ENCODE results near the gene ARHGAP45.

Gene ARHGAP45

DNA sequence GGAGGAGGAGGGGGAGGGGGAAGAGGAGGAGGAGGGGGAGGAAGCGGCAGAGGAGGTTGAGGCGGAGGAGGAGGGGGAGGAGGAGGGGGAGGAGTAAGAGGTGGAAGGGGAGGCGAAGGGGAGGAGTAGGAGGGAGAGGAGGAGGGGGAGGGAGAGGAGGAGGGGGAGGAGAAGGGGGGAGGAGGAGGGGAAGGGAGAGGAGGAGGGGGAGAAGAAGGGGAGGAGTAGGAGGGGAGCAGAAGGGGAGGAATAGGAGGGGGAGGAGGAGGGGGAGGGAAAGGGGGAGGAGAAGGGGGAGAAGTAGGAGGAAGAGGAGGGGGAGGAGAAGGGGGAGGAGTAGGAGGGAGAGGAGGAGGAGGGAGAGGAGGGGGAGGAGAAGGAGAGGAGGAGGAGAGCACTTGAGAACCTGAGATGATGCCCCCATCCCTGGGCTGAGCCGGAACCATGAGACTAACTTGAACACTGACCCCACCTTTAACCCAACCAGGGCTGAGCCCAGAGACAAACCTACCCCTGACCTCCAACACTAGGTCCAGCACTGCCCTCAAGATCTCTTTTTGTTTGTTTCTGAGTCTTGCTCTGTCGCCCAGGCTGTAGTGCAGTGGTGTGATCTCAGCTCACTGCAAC, 14.5 kb upstream of the ARHGAP45 start:
- no peak for DNase-seq (ENCODE audit: extremely low spot score, insufficient read length, low read depth)
- no peak for FAIRE-seq

DNA sequence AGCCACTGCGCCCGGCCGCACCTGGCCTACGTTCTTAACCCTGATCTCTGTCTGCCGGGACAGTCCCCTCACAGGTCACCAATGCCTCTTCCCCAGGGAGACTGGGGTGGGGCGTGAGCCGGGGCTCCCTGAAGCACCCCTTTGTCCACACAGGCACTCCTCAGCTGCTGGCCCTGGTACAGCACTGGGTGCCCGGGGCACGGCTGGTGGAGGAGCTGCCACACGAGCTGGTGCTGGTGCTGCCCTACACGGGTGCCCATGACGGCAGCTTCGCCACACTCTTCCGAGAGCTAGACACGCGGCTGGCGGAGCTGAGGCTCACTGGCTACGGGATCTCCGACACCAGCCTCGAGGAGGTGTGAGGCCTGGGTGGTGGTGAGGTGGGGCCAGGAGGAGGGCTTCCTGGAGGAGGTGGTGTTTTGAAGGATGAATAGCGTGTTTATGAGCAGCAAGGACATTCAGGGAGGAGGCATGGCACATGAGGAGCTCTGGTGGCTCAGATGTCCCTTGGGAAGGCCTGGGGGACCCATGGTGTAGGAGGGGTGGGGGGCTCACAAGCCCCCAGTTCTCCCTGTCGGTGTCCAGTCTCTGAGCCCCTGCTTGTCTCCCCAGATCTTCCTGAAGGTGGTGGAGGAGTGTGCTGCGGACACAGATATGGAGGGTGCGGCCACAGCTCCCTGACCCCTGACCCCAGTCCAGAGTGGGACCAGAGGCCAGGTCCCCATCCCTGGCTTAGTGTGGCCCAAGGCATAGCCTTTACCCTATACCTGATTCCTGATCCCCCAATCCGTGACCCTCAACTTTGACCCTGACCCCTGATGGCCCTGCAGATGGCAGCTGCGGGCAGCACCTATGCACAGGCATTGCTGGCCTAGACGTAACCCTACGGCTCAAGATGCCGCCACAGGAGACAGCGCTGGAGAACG, 13.5 kb upstream of the ARHGAP45 start:
- DNase-seq (ENCODE audit: extremely low spot score, insufficient read length, low read depth) (no peak), FAIRE-seq (no peak)

- FAIRE-seq (no peak), DNase-seq (ENCODE audit: extremely low spot score, insufficient read length, low read depth) (no peak)
These were observed 12.6 kb upstream of the ARHGAP45 start for GRCh38 chr19:1054102-1055027.

DNA sequence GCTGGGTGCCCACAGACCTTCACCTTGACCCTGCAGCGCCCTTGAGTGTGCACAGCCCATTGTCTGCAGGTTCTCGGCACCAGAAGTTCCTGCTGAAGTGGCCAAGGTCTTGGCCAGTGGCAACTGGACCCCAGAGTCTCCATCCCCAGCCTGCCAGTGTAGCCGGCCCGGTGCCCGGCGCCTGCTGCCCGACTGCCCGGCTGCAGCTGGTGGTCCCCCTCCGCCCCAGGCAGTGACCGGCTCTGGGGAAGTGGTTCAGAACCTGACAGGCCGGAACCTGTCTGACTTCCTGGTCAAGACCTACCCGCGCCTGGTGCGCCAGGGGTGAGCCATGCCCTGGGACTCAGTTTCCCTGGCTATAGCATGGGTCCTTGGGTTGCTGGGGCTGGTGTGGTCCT, 11.9 kb upstream of the ARHGAP45 start:
- no peak for DNase-seq (ENCODE audit: extremely low spot score, insufficient read length, low read depth)
- FAIRE-seq = no peak

DNA sequence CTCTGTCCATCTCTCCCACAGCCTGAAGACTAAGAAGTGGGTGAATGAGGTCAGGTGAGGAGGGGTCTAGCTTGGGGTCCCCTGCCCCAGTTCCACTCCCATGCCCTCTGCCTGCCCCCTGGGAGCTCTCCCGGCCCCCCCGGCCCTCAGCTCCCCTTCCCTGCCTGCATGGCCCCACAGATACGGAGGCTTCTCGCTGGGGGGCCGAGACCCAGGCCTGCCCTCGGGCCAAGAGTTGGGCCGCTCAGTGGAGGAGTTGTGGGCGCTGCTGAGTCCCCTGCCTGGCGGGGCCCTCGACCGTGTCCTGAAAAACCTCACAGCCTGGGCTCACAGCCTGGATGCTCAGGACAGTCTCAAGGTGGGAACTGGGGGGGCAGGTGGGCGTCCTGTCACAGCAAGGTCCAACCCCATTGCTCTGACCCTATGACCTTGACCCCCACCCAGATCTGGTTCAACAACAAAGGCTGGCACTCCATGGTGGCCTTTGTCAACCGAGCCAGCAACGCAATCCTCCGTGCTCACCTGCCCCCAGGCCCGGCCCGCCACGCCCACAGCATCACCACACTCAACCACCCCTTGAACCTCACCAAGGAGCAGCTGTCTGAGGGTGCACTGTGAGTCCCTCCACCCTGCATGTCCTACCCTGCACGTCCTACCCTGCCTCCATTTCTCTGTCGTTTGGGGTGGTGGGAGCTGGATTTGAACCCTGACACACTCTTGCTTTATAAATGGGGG, 10.9 kb upstream of the ARHGAP45 start:
- no peak for DNase-seq (ENCODE audit: extremely low spot score, insufficient read length, low read depth)
- FAIRE-seq = no peak

DNA sequence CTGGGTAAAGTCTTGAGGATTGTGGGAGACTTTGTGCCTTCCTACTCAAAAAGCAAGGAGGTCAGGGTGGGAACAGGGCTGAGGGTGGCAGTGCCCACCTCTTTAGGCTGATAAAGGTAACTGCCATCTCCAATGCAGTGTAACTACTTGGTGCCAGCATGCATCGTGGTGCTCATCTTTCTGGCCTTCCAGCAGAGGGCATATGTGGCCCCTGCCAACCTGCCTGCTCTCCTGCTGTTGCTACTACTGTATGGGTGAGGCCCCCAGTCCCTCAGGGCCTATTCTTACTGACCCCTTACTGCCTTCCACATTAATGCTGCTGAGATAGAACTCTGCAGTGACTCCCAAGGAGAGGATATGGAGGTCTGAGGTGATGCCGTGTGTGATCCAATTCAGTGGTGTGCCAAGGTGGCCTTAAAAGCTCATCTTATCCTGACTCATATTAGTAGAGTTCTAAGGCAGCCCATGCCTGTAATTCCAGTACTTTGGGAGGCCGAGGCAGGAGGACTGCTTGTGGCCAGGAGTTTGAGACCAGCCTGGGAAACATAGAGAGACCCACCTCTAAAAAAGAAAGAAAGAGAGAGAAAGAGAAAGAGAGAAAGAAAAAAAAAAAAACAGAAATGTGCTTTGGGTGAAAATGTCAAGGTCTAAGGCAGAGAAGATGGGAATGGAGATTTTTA, 9.7 kb upstream of the ARHGAP45 start:
- no peak for DNase-seq (ENCODE audit: extremely low spot score, insufficient read length, low read depth)
- peak; percentile 82 for FAIRE-seq

- DNase-seq (ENCODE audit: extremely low spot score, insufficient read length, low read depth) (no peak), FAIRE-seq (no peak)
These were observed 8.9 kb upstream of the ARHGAP45 start for GRCh38 chr19:1058112-1058511.

- FAIRE-seq (no peak), DNase-seq (ENCODE audit: extremely low spot score, insufficient read length, low read depth) (no peak)
These were observed 6.3 kb upstream of the ARHGAP45 start for GRCh38 chr19:1060689-1061088.

DNA sequence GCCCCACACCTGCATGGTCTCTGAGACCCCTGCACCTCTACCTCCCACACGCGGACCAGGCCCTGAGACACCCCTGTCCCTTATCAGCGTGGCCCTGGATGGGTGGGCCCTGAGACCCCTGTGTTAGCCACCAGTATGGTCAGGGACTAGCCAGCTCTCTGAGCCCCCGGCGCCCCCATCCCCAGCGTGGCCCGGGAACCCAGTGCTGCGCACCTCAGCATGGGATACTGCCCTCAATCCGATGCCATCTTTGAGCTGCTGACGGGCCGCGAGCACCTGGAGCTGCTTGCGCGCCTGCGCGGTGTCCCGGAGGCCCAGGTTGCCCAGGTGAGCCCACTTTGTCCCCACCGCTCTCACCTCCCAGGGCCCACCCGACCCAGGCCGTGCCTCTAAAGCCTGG, 5.0 kb upstream of the ARHGAP45 start:
- DNase-seq (ENCODE audit: extremely low spot score, insufficient read length, low read depth) (no peak), FAIRE-seq (no peak)

DNA sequence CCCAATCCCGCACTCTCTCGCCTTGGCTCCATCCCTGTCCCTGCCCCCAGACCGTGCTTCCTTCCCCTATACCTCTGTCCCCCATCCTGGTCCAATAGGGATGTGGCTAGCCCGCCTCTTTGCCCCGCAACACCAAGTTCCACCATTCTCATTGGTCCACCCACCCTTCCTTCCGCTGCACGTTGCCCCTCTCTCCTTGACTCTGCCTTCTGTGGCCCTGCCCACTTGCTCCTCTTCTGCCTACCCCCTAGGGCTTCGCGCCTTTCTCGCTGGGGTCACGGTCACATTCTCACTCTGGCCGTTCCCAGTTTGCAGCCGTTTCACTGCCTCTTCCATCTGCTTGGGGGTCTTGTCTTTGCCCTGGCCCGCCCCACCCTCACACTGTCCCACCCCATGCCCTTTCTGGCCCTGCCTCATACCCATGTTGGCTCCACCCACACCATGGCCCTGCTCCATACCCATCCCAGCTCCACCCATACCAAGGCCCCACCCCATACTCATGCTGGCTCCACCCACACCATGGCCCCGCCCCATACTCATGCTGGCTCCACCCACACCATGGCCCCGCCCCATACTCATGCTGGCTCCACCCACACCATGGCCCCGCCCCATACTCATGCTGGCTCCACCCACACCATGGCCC, 4.5 kb upstream of the ARHGAP45 start:
- FAIRE-seq (no peak), DNase-seq (ENCODE audit: extremely low spot score, insufficient read length, low read depth) (no peak)

DNA sequence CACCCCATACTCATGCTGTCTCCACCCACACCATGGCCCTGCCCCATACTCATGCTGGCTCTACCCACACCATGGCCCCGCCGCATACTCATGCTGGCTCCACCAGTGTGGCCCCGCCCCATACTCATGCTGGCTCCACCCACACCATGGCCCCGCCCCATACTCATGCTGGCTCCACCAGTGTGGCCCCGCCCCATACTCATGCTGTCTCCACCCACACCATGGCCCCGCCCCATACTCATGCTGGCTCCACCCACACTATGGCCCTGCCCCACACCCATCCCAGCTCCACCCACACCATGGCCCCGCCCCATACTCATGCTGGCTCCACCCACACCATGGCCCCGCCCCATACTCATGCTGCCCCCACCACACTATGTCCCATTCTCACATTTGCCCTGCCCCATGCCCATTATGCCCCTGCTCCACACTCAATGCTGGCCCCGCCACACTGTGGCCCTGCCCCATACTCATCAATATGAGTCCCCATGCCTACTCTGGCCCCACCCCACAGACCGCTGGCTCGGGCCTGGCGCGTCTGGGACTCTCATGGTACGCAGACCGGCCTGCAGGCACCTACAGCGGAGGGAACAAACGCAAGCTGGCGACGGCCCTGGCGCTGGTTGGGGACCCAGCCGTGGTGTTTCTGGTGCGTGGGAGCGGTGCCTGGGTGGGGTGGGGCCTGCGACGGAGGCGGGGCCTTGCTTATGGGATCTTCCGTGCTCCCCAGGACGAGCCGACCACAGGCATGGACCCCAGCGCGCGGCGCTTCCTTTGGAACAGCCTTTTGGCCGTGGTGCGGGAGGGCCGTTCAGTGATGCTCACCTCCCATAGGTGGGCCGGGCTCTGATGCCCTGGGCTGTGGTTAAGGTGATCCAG, 3.7 kb upstream of the ARHGAP45 start:
- FAIRE-seq (peak; percentile 74), DNase-seq (ENCODE audit: extremely low spot score, insufficient read length, low read depth) (no peak)

GRCh38 chr19:1063909-1064660, 2.9 kb upstream of the ARHGAP45 start:
- DNase-seq (ENCODE audit: extremely low spot score, insufficient read length, low read depth) = no peak
- no peak for FAIRE-seq

DNA sequence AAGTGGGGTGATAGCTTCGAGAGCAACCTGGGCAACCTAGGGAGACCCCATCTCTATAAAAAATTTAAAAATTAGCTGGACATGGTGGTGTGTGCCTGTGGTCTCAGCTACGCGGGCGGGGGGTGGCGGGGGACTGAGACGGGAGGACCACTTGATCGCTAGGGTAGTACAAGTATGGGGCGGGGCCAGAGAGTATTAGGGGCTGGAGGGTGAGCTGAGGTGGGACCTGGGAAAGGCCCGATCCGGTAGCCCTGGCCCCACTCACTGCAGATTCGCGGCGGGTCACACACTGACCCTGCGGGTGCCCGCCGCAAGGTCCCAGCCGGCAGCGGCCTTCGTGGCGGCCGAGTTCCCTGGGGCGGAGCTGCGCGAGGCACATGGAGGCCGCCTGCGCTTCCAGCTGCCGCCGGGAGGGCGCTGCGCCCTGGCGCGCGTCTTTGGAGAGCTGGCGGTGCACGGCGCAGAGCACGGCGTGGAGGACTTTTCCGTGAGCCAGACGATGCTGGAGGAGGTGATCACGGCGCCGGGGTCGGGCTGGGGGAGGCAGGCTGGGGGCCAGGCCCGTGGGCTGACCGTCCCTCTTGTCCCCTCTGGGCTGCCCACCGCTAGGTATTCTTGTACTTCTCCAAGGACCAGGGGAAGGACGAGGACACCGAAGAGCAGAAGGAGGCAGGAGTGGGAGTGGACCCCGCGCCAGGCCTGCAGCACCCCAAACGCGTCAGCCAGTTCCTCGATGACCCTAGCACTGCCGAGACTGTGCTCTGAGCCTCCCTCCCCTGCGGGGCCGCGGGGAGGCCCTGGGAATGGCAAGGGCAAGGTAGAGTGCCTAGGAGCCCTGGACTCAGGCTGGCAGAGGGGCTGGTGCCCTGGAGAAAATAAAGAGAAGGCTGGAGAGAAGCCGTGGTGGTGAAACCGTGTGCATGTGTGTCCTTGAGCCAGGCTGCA, 2.0 kb upstream of the ARHGAP45 start:
- FAIRE-seq = peak; percentile 78
- peak; percentile 52 for DNase-seq (ENCODE audit: extremely low spot score, insufficient read length, low read depth)

GRCh38 chr19:1065606-1066109, 1.3 kb upstream of the ARHGAP45 start:
- no peak for DNase-seq (ENCODE audit: extremely low spot score, insufficient read length, low read depth)
- no peak for FAIRE-seq

GRCh38 chr19:1066251-1066747, 668 bp upstream of the ARHGAP45 start:
- FAIRE-seq = no peak
- DNase-seq (ENCODE audit: extremely low spot score, insufficient read length, low read depth) = no peak
